Brain microvascular endothelial cell (primary cell): ENCODE measurements around the gene TPT1.
"Not testable (repeated sequence)": the region's sequence is repeated elsewhere in the genome, so short reads cannot be mapped to it uniquely, and the experiment has no call there.

ENCODE experiments used
- DNase-seq: peaks from one replicate; pipeline ENCODE4 v3.0.0-alpha.2; 2020
- H3K27ac ChIP-seq: fragments of 250-450 bp; sonication (Bioruptor Pico); 2 replicates; pipeline ENCODE4 v1.5.1; 2020; ENCODE audit warnings: mild to moderate bottlenecking, moderate library complexity
- H3K27me3 ChIP-seq: fragments of 250-450 bp; sonication (Bioruptor Pico); replicated peaks from 2 replicates; pipeline ENCODE4 v1.5.1; 2020; ENCODE audit warnings: mild to moderate bottlenecking
- H3K36me3 ChIP-seq: fragments of 250-450 bp; sonication (Bioruptor Pico); replicated peaks from 2 replicates; pipeline ENCODE4 v1.5.1; 2020; ENCODE audit warnings: mild to moderate bottlenecking
- H3K4me3 ChIP-seq: 2 replicates; pipeline ENCODE4 v1.5.1; 2011; ENCODE audit warnings: low read depth, mild to moderate bottlenecking, control low read depth, low read length, moderate library complexity
- in situ Hi-C: cut with HindIII; loops from 2 replicates; pipeline ENCODE4 v1.10.0; 2017; ENCODE audit warnings: low sequenced_read_pairs, low pct_ligation_motif_present
- TF ChIP-seq, protein P1 (sequence below): IDR thresholded peaks from 2 replicates; pipeline ENCODE4 v1.5.1; 2011; ENCODE audit warnings: low read depth, mild to moderate bottlenecking, moderate library complexity, low read length, control low read depth, inconsistent platforms; ENCODE audit errors: missing control alignments

TPT1 gene

DNA sequence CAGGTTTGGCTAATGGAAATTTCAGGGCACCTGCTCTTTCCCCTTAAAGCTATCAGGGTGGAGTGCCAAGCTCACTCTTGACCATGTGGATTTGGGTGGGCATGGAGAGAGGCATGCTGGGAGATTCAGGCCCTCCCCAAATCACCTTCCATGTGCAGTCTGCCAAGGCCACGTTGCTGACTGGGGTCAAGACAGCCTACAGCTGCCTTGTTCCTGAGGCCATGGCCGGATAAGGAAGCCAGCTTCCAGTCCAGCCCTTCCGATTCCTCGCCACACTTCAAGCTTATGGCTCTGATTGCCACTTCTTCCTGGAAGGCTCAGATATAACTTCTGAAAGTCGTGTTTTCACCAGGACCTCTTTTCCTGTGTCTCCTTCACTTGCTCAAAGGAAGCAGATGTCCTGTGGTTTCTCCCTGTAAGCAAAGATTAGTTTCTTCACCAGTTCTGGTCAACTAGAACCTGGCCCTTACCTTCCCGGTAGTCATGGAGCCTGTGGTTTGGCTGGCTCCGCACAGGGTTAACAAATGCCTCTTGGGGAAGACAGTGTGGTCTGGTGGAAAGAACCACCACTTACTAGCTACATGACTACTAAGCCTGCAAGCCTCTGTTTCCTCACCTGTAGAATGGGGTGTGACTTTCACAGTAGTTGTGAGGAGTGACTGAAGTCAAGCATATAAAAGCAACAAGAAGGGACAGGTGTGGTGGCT is 16.1 kb upstream of the TPT1 start:
- Histone ChIP-seq H3K36me3 (peaks cover 6% of the 10 kb centered on the region), H3K4me3 (no peak overlapping the region), H3K27ac (no peak overlapping the region), H3K27me3 (no peaks in the 10 kb centered on the region)
- no peak for DNase-seq
- in situ Hi-C loops: no loop called here
- TF ChIP-seq, protein P1, sequence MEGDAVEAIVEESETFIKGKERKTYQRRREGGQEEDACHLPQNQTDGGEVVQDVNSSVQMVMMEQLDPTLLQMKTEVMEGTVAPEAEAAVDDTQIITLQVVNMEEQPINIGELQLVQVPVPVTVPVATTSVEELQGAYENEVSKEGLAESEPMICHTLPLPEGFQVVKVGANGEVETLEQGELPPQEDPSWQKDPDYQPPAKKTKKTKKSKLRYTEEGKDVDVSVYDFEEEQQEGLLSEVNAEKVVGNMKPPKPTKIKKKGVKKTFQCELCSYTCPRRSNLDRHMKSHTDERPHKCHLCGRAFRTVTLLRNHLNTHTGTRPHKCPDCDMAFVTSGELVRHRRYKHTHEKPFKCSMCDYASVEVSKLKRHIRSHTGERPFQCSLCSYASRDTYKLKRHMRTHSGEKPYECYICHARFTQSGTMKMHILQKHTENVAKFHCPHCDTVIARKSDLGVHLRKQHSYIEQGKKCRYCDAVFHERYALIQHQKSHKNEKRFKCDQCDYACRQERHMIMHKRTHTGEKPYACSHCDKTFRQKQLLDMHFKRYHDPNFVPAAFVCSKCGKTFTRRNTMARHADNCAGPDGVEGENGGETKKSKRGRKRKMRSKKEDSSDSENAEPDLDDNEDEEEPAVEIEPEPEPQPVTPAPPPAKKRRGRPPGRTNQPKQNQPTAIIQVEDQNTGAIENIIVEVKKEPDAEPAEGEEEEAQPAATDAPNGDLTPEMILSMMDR: no peak

DNA sequence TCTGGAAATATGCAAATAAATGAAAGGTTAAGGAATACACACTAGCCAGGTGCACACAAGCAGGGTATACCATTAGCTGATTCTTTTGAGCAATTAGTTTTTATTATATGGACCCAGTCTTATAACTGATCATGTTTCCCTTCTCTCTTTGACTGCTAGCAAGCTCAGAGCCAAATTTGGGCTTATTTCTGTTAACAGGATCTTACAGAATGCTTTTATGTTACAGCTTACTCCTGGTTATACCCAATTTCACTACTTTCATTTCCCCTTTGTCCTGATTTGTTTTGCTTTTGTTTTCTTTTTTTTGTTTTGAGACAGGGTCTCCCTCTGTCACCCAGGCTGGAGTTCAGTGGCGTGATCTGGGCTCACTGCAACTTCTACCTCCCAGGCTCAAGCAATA is 12.9 kb upstream of the TPT1 start:
- in situ Hi-C loops: no loop called here
- no peak for DNase-seq

DNA sequence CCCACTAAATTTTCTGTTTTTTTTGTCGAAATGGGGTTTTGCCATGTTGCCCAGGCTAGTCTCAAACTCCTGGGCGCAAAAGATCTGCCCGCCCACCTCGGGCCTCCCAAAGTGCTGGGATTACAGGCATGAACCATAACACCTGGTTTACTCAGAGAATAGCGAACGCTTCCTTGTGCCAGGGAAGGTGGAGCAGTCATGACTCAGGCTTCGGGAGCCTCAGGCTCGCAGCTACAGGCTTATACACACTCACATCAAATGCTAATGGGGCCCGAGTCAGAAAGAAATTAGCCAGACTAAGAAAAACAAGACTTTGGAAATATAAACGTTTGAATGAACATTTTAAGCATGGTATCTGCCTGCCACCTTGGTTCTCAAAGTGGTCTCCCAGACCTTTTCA is 11.0 kb upstream of the TPT1 start:
- no peak overlapping the region for H3K4me3 ChIP-seq
- H3K36me3 ChIP-seq: peaks cover 14% of the 10 kb centered on the region
- in situ Hi-C loops: no loop called here
- no peaks in the 10 kb centered on the region for H3K27me3 ChIP-seq
- H3K27ac ChIP-seq: no peak overlapping the region
- TF ChIP-seq, protein P1: no peak
- no peak for DNase-seq

More for the DNA sequence above, 12.9 kb upstream of the TPT1 start:
- Histone ChIP-seq H3K27me3 (no peaks in the 10 kb centered on the region), H3K27ac (no peak overlapping the region), H3K36me3 (peaks cover 12% of the 10 kb centered on the region), H3K4me3 (no peak overlapping the region)
- TF ChIP-seq, protein P1: no peak

DNA sequence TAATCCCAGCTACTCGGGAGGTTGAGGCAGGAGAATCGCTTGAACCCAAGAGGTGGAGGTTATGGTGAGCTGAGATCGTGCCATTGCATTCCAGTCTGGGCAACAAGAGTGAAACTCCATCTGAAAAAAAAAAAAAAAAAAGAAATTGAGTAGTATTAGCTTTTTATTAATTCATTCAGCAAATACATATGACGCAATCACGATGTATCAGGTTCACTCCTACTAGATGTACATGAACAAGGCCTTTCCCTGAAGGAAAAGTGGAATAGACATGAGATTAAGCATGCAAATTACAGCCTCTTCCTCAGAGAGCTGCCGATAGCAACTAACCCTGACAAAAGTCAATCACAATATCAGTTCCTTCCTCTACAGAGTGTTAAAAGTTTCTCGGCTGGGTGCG is 9.2 kb upstream of the TPT1 start:
- in situ Hi-C loops: no loop called here
- DNase-seq: no peak
- Histone ChIP-seq H3K4me3 (no peak overlapping the region), H3K27ac (no peak overlapping the region), H3K27me3 (no peaks in the 10 kb centered on the region), H3K36me3 (peaks cover 7% of the 10 kb centered on the region)
- TF ChIP-seq, protein P1: no peak

DNA sequence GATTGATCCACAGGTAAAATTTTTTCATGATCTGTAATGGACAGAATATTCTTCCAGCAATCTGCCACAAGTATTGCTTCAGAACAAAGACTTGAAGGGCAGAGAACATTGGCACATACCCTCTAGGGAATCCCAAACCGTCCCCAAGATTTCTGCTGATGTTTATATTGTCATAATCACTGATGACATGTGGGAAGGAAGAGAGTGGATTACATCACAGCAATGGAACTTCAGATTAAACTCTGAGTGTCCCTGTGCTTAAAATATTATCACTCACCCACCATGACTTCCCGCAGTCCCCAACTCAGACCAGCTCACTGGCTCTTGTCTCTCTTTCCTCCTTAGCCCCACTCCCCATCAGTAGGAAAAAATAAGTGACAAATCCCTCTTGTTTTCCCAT is 8.5 kb upstream of the TPT1 start:
- peaks cover 7% of the 10 kb centered on the region for H3K36me3 ChIP-seq
- TF ChIP-seq, protein P1: no peak
- DNase-seq: no peak
- in situ Hi-C loops: no loop called here
- H3K4me3 ChIP-seq: no peak overlapping the region
- no peaks in the 10 kb centered on the region for H3K27me3 ChIP-seq
- H3K27ac ChIP-seq: peak overlapping the region; percentile 21

DNA sequence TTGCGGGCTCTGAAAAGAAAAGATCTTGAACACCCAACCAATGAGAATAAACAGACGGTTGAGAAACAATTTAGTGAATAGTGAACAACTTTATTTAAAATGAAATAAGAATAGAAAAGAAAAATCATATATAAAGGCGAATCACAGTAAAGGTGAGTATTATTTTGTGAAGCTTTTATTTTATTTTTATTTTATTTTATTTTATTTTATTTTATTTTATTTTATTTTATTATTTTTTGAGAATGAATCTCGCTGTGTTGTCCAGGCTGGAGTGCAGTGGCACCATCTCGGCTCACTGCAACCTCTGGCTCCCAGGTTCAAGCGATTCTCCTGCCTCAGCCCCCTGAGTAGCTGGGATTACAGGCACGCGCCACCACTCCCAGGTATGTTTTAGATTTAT is 3.1 kb upstream of the TPT1 start:
- in situ Hi-C loops, H3K4me3 ChIP-seq, H3K27ac ChIP-seq, H3K27me3 ChIP-seq, DNase-seq: not testable (repeated sequence)
- peaks cover 19% of the 10 kb centered on the region for H3K36me3 ChIP-seq

DNA sequence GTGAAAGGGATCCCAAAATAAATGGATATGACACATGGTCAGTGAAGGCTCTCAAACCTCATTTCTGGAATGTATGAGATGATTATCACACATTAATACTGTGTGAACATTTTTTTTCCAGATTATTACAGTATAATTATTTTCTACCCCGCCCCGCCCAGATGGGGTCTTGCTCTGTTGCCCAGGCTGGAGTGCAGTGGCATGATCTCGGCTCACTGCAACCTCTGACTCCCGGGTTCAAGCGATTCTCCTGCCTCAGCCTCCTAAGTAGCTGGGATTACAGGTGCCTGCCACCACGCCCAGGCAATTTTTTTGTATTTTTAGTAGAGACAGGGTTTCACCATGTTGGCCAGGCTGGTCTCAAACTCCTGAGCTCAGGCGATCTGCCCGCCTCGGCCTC is 2.1 kb upstream of the TPT1 start:
- H3K27me3 ChIP-seq, H3K4me3 ChIP-seq, H3K27ac ChIP-seq, DNase-seq, in situ Hi-C loops: not testable (repeated sequence)
- H3K36me3 ChIP-seq: peaks cover 29% of the 10 kb centered on the region

DNA sequence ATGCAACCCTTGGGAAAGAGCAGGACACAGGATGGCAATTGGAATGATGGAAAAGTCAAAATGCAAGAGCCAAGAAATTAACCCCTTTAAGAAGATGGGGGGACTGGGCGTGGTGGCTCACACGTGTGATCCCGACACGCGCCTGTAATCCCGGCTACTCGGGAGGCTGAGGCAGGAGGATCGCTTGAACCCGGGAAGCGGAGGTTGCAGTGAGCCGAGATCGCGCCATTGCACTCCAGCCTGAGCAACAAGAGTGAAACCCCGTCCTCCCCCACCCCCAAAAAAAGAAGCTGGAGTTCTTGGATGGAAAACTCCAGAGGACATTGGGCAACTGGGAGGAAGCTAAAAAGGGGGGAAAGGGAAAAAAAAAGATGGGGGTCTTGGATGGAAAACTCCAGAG is 1.7 kb upstream of the TPT1 start:
- in situ Hi-C loops, H3K27me3 ChIP-seq, H3K4me3 ChIP-seq, H3K27ac ChIP-seq, DNase-seq: not testable (repeated sequence)
- peaks cover 33% of the 10 kb centered on the region for H3K36me3 ChIP-seq
